Esophagus muscularis mucosa (tissue), 4 donors: ENCODE data around the gene LEKR1.

Source experiments
- CTCF ChIP-seq, 3 experiments: fragments of 200-600 bp in 2 of 3; fragments of 450-650 bp in 1 of 3; sonication (generic) in 2 of 3; IDR thresholded peaks; one replicate each; pipeline ENCODE4 v1.5.1; 2017 to 2019; ENCODE audit warnings: antibody characterized with exemption in 3 of 3, mild to moderate bottlenecking in 2 of 3, moderate library complexity in 1 of 3
- EP300 ChIP-seq: sonication (generic); formaldehyde crosslinking; IDR thresholded peaks from one replicate; pipeline ENCODE4 v1.6.1; 2017; ENCODE audit warnings: antibody characterized with exemption
- POLR2A ChIP-seq: fragments of 450-650 bp; IDR thresholded peaks from one replicate; pipeline ENCODE4 v1.6.1; 2017; ENCODE audit warnings: antibody characterized with exemption, moderate library complexity, mild to moderate bottlenecking, low read depth
- POLR2AphosphoS5 ChIP-seq, 2 donors: sonication (generic); formaldehyde crosslinking; IDR thresholded peaks; one replicate each; pipeline ENCODE4 v1.6.1; 2017; ENCODE audit warnings: antibody characterized with exemption in 2 of 2

GRCh38 chr3:156939315-156939714, 113.2 kb downstream of the LEKR1 start:
- TF ChIP-seq POLR2A = no peak
- no peak for TF ChIP-seq CTCF (IDR thresholded peaks at IDR 0.05)
- TF ChIP-seq EP300 = no peak
- TF ChIP-seq POLR2AphosphoS5 (IDR thresholded peaks at IDR 0.05) = no peak
